GM23338 (cell line): Measurements from ENCODE around the gene STAP2. TPM values are rescaled to one million over a fixed set of nuclear protein-coding genes. Genes with fewer than 3 reads are reported as not detected.

Experiments used
- ATAC-seq: fragments of 200-7000 bp; cut with Tn5 transposase; 3 replicates; pipeline ENCODE4 v1.9.1; 2020
- DNase-seq: peaks from one replicate; pipeline ENCODE4 v3.0.0-alpha.2; 2015; ENCODE audit warnings: low spot score
- H2AFZ ChIP-seq: fragments of 200-600 bp; sonication (generic); 2 replicates; pipeline ENCODE4 v1.8.0; 2016; ENCODE audit warnings: antibody characterized with exemption, mild to moderate bottlenecking, moderate library complexity
- H3F3A ChIP-seq: fragments of 200-600 bp; sonication (generic); replicated peaks from 2 replicates; pipeline ENCODE4 v1.8.0; 2017; ENCODE audit warnings: antibody characterized with exemption, mixed run types, low read depth
- H3K27ac ChIP-seq: fragments of 200-600 bp; sonication (generic); 2 replicates; pipeline ENCODE4 v1.6.1; 2016; ENCODE audit warnings: low read depth
- H3K27me3 ChIP-seq: fragments of 200-600 bp; sonication (generic); 2 replicates; pipeline ENCODE4 v1.8.0; 2016; ENCODE audit warnings: mild to moderate bottlenecking, mixed run types, moderate library complexity; ENCODE audit not compliant: insufficient read depth
- H3K36me3 ChIP-seq: fragments of 200-600 bp; sonication (generic); 2 replicates; pipeline ENCODE4 v1.8.0; 2016; ENCODE audit warnings: mild to moderate bottlenecking; ENCODE audit not compliant: insufficient read depth
- H3K4me1 ChIP-seq: fragments of 200-600 bp; sonication (generic); 2 replicates; pipeline ENCODE4 v1.8.0; 2016; ENCODE audit warnings: mild to moderate bottlenecking, moderate library complexity; ENCODE audit not compliant: insufficient read depth
- H3K4me2 ChIP-seq: fragments of 200-600 bp; sonication (generic); 2 replicates; pipeline ENCODE4 v1.7.1; 2017; ENCODE audit warnings: mixed run types
- H3K4me3 ChIP-seq: fragments of 200-600 bp; sonication (generic); 2 replicates; pipeline ENCODE4 v1.6.1; 2016; ENCODE audit warnings: mixed run types
- H3K79me2 ChIP-seq: fragments of 200-600 bp; sonication (generic); replicated peaks from 2 replicates; pipeline ENCODE4 v1.8.0; 2017; ENCODE audit warnings: mild to moderate bottlenecking; ENCODE audit not compliant: insufficient read depth
- H3K9me2 ChIP-seq: fragments of 200-600 bp; sonication (generic); 2 replicates; pipeline ENCODE4 v1.8.0; 2017; ENCODE audit not compliant: insufficient read depth
- H4K20me1 ChIP-seq: fragments of 200-600 bp; sonication (generic); replicated peaks from 2 replicates; pipeline ENCODE4 v1.8.0; 2017; ENCODE audit warnings: mild to moderate bottlenecking; ENCODE audit not compliant: insufficient read depth
- H3K27ac Mint-ChIP-seq: 2 replicates; pipeline ENCODE4 v1.8.0; 2020; ENCODE audit warnings: inconsistent platforms, mild to moderate bottlenecking, moderate library complexity, mixed read lengths
- H3K27me3 Mint-ChIP-seq: 3 replicates; pipeline ENCODE4 v1.8.0; 2022; ENCODE audit warnings: low read depth, mild to moderate bottlenecking, moderate library complexity, mixed read lengths, inconsistent platforms; ENCODE audit not compliant: insufficient read depth, poor library complexity
- H3K36me3 Mint-ChIP-seq: 3 replicates; pipeline ENCODE4 v1.8.0; 2021; ENCODE audit warnings: low read depth, mild to moderate bottlenecking, inconsistent platforms, moderate library complexity, mixed read lengths
- H3K4me1 Mint-ChIP-seq: 3 replicates; pipeline ENCODE4 v1.8.0; 2020; ENCODE audit warnings: mild to moderate bottlenecking, inconsistent platforms, mixed read lengths
- H3K4me3 Mint-ChIP-seq: 3 replicates; pipeline ENCODE4 v1.8.0; 2021; ENCODE audit warnings: moderate library complexity, mild to moderate bottlenecking, inconsistent platforms, mixed read lengths
- H3K9me3 Mint-ChIP-seq: 3 replicates; pipeline ENCODE4 v1.8.0; 2020; ENCODE audit warnings: moderate library complexity, mild to moderate bottlenecking, inconsistent platforms, mixed read lengths
- CREB1 ChIP-seq: fragments of 250-450 bp; sonication (Bioruptor Pico); IDR thresholded peaks from 2 replicates; pipeline ENCODE4 v1.5.0; 2020; ENCODE audit warnings: low read depth, mild to moderate bottlenecking, moderate library complexity
- EZH2 ChIP-seq: fragments of 200-600 bp; sonication (generic); IDR thresholded peaks from one replicate; pipeline ENCODE4 v1.8.0; 2017; ENCODE audit warnings: antibody characterized with exemption, mild to moderate bottlenecking, low read depth; ENCODE audit not compliant: unreplicated experiment
- EZH2phosphoT487 ChIP-seq: fragments of 200-600 bp; sonication (generic); IDR thresholded peaks from one replicate; pipeline ENCODE4 v1.8.1; 2018; ENCODE audit warnings: antibody characterized with exemption; ENCODE audit not compliant: unreplicated experiment
- JUNB ChIP-seq: IDR thresholded peaks from one replicate; pipeline ENCODE4 v1.6.1; 2016; ENCODE audit warnings: antibody characterized with exemption; ENCODE audit not compliant: unreplicated experiment
- NANOG ChIP-seq: IDR thresholded peaks from 2 replicates; pipeline ENCODE4 v1.6.1; 2016; ENCODE audit warnings: antibody characterized with exemption, borderline replicate concordance
- POLR2AphosphoS5 ChIP-seq: IDR thresholded peaks from 2 replicates; pipeline ENCODE4 v1.6.1; 2016; ENCODE audit warnings: antibody characterized with exemption, low read depth
- STAT1 ChIP-seq: IDR thresholded peaks from one replicate; pipeline ENCODE4 v1.6.1; 2016; ENCODE audit warnings: antibody characterized with exemption; ENCODE audit not compliant: unreplicated experiment
- ZNF114 ChIP-seq: fragments of 250-450 bp; sonication (Bioruptor Pico); IDR thresholded peaks from 2 replicates; pipeline ENCODE4 v1.5.0; 2020; ENCODE audit warnings: mild to moderate bottlenecking, moderate library complexity
- ZNF331 ChIP-seq: fragments of 250-450 bp; sonication (Bioruptor Pico); IDR thresholded peaks from 2 replicates; pipeline ENCODE4 v1.5.0; 2020; ENCODE audit warnings: low read depth, mild to moderate bottlenecking, moderate library complexity
- polyA plus RNA-seq: library from polyadenylated mRNA; unstranded; fragments of >200 nt; fragmentation: Nextera tagmentation; extraction: Ambion mirVana; gene quantifications from 2 replicates; pipeline ENCODE4 v1.2.1, GENCODE V29; 2016
- total RNA-seq: library from RNA; depleted of rRNA; stranded (reverse); fragments of >200 nt; shearing (Covaris generic); gene quantifications from 2 replicates; pipeline ENCODE4 v1.2.3, GENCODE V29; 2014
- TF ChIP-seq, protein P1 (sequence below): IDR thresholded peaks from 2 replicates; pipeline ENCODE4 v1.6.1; 2016; ENCODE audit warnings: antibody characterized with exemption
- TF ChIP-seq, protein P2 (sequence below), 2 experiments: fragments of 200-600 bp in 1 of 2; sonication (generic) in 1 of 2; conservative IDR thresholded peaks; 2 replicates each; pipeline versions ENCODE4 v1.5.1 to v1.6.1; 2016 to 2017; ENCODE audit warnings: antibody characterized with exemption in 2 of 2, low read depth in 2 of 2, mild to moderate bottlenecking in 2 of 2, moderate library complexity in 1 of 2
- TF ChIP-seq, protein P3 (sequence below): IDR thresholded peaks from one replicate; pipeline ENCODE4 v1.6.1; 2018; ENCODE audit warnings: antibody characterized with exemption; ENCODE audit not compliant: unreplicated experiment

The STAP2 gene
- total and polyA plus RNA-seq, 2 experiments from 2014 or later = 15.1 to 20.7 TPM

DNA sequence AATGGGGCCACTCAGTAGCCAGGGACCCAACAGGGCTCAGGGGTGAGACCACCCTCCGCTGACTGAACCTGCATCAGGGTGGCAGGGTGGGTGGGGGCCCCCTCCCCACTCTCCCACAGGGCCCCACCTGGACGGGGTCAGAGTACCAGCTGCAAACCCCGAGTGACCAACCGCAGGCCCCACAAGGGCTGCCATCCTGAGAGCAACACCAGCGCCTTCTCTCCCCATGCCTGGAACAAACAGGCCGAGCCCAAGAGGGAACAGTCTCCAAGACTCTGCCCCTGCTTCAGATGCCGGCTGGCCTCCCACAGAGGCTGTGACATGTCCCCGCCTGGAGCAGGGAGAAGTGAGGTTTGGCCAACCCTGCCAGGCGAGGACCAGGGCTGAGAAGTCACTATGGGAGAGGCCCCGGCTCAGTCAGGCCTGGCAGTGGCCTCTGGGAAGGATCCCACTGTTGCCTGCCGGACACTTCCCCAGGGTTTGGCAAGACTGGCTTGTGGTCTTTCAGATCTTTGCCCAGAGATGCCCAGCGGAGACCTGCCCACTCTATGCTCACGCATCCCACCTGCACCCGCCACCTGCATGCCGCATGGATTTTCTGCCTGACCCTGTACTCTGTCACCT is 31.9 kb upstream of the STAP2 start:
- no peak overlapping the region for H3K4me3 Mint-ChIP-seq
- H3K27ac Mint-ChIP-seq = no peak overlapping the region
- Histone ChIP-seq H4K20me1 (peaks cover 11% of the 10 kb centered on the region; the same call in 1 of the 2 replicates), H3K79me2 (peaks cover 46% of the 10 kb centered on the region), H2AFZ (no peak overlapping the region), H3K27ac (peak overlapping the region; percentile 66), H3K4me1 (peaks cover 22% of the 10 kb centered on the region), H3K36me3 (no peaks in the 10 kb centered on the region), H3K9me2 (no peaks in the 10 kb centered on the region), H3K4me3 (no peak overlapping the region), H3F3A (0 out of 2 replicates have a peak, but pooled peaks cover 13% of the 10 kb centered on the region), H3K27me3 (no peaks in the 10 kb centered on the region), H3K4me2 (no peak overlapping the region)
- no peak for ATAC-seq
- no peak for DNase-seq
- TF ChIP-seq, protein P1, sequence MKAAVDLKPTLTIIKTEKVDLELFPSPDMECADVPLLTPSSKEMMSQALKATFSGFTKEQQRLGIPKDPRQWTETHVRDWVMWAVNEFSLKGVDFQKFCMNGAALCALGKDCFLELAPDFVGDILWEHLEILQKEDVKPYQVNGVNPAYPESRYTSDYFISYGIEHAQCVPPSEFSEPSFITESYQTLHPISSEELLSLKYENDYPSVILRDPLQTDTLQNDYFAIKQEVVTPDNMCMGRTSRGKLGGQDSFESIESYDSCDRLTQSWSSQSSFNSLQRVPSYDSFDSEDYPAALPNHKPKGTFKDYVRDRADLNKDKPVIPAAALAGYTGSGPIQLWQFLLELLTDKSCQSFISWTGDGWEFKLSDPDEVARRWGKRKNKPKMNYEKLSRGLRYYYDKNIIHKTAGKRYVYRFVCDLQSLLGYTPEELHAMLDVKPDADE = no peak
- TF ChIP-seq NANOG (no peak), CREB1 (CRISPR knock-in tag) (no peak), JUNB (no peak), STAT1 (no peak), EZH2 (no peak), ZNF331 (CRISPR knock-in tag) (no peak), EZH2phosphoT487 (no peak), ZNF114 (CRISPR knock-in tag) (no peak), POLR2AphosphoS5 (no peak)
- TF ChIP-seq, protein P2, sequence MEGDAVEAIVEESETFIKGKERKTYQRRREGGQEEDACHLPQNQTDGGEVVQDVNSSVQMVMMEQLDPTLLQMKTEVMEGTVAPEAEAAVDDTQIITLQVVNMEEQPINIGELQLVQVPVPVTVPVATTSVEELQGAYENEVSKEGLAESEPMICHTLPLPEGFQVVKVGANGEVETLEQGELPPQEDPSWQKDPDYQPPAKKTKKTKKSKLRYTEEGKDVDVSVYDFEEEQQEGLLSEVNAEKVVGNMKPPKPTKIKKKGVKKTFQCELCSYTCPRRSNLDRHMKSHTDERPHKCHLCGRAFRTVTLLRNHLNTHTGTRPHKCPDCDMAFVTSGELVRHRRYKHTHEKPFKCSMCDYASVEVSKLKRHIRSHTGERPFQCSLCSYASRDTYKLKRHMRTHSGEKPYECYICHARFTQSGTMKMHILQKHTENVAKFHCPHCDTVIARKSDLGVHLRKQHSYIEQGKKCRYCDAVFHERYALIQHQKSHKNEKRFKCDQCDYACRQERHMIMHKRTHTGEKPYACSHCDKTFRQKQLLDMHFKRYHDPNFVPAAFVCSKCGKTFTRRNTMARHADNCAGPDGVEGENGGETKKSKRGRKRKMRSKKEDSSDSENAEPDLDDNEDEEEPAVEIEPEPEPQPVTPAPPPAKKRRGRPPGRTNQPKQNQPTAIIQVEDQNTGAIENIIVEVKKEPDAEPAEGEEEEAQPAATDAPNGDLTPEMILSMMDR (conservative IDR thresholded peaks at IDR 0.05; ENCODE audit: low read depth in 2 of 2) = no peak
- TF ChIP-seq, protein P3, sequence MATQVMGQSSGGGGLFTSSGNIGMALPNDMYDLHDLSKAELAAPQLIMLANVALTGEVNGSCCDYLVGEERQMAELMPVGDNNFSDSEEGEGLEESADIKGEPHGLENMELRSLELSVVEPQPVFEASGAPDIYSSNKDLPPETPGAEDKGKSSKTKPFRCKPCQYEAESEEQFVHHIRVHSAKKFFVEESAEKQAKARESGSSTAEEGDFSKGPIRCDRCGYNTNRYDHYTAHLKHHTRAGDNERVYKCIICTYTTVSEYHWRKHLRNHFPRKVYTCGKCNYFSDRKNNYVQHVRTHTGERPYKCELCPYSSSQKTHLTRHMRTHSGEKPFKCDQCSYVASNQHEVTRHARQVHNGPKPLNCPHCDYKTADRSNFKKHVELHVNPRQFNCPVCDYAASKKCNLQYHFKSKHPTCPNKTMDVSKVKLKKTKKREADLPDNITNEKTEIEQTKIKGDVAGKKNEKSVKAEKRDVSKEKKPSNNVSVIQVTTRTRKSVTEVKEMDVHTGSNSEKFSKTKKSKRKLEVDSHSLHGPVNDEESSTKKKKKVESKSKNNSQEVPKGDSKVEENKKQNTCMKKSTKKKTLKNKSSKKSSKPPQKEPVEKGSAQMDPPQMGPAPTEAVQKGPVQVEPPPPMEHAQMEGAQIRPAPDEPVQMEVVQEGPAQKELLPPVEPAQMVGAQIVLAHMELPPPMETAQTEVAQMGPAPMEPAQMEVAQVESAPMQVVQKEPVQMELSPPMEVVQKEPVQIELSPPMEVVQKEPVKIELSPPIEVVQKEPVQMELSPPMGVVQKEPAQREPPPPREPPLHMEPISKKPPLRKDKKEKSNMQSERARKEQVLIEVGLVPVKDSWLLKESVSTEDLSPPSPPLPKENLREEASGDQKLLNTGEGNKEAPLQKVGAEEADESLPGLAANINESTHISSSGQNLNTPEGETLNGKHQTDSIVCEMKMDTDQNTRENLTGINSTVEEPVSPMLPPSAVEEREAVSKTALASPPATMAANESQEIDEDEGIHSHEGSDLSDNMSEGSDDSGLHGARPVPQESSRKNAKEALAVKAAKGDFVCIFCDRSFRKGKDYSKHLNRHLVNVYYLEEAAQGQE = no peak
- no peaks in the 10 kb centered on the region for H3K36me3 Mint-ChIP-seq
- H3K9me3 Mint-ChIP-seq = no peaks in the 10 kb centered on the region
- H3K27me3 Mint-ChIP-seq = peaks cover 26% of the 10 kb centered on the region
- H3K4me1 Mint-ChIP-seq = peaks cover 34% of the 10 kb centered on the region
